ENCODE data around the gene MORN1.

- TF ChIP-seq POLR2A (IDR thresholded peaks at IDR 0.05) (no peak), CTCF (IDR thresholded peaks at IDR 0.05) (no peak)
Measured at GRCh38 chr1:2353551-2354438, 37.6 kb downstream of the MORN1 start.

Data from uterus (tissue), 2 donors.